Amniotic stem cell (primary cell): ENCODE measurements around the gene SMAD3.

Experiments used
- DNase-seq: peaks from one replicate; lab custom pipeline; 2025; lab: John Stamatoyannopoulos, UW

SMAD3 gene

DNA sequence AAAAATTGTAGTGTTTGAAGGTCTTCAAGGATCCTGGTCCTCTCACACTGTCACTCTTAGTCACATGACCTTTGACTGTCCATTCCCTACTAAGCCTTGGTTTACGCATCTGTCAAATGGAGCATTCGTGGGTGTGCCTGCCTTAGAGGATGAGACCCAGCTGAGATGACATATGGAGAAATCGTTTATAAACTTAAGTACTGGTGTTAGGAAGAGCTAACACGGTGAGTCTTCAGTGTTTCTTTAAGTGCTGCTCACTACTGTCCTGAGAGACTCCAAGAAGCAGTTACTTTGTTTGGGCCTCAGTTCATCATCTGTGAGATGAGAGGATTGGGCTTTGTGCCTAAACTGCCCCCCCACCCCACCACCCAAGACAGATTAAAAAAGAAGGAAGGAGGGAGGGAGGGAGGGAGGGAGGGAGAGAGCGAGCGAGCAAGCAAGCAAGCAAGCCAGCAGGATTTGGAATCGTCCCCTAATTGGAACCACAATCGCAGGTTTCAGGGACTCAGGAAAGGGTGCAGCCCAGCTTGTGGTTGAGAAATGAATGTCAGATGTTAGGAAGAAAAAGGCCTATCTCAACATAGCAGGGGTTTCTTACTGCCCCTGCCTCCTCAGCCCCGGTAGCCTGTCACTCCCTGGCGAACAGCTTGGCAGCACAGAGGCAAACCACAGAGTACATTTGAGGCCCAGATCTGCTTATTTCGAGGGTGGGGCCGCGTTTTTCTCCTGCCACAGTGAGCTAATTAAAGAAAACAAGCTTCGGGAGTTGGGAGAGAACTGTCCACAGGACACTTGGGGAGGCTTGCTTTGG, 32.7 kb downstream of the SMAD3 start:
- DNase-seq = peak; percentile 31

DNA sequence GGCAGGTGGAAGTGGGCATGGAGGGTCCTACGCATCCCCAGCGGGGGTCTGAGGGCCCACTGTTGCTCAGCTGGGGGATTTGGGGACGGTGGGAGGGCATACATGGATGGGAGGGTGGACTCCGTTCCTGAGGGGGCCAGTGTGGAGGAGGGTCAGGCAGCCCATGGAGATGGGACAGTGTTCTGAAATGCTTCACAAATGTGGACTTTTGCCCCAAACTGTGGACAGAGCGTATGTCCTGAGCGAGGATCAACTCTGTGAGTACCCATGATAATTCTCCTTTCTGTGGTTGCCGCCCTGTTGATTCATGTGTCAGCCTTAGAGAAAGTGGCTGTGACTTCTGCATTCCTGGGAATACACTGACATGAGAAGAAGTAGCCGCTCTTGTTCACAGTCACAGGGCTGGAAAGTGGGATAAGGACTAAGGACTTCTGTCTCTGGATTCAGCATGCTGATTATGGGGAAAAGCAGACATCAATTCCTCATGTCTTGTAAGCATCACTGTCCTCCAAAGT, 33.4 kb downstream of the SMAD3 start:
- DNase-seq = no peak

DNA sequence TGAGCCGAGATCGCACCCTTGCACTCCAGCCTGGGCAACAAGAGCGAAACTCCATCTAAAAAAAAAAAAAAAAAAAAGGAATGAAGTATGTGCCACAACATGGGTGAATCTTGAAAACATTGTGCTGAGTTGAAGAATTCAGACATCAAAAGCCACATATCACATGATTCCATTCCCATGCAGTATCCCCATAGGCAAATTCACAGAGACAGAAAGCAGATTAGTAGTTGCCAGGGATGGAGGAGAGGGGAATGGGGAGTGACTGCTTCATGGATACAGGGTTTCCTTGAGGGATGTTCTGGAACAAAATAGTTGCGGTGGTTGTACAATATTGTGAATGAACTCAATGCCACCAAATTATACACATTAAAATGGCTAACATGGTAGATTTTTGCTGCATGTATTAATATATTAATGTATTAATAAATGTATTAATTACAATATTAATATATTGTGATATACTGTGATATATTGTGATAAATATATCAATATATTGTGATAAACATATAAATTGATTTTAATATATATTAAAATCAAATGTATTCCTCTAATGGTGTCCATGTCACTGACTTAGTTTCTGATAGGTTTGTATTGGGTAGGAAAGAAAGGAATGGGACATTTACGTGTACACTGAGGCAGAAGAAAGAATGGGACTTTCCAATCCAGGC, 34.9 kb downstream of the SMAD3 start:
- DNase-seq = no peak

DNA sequence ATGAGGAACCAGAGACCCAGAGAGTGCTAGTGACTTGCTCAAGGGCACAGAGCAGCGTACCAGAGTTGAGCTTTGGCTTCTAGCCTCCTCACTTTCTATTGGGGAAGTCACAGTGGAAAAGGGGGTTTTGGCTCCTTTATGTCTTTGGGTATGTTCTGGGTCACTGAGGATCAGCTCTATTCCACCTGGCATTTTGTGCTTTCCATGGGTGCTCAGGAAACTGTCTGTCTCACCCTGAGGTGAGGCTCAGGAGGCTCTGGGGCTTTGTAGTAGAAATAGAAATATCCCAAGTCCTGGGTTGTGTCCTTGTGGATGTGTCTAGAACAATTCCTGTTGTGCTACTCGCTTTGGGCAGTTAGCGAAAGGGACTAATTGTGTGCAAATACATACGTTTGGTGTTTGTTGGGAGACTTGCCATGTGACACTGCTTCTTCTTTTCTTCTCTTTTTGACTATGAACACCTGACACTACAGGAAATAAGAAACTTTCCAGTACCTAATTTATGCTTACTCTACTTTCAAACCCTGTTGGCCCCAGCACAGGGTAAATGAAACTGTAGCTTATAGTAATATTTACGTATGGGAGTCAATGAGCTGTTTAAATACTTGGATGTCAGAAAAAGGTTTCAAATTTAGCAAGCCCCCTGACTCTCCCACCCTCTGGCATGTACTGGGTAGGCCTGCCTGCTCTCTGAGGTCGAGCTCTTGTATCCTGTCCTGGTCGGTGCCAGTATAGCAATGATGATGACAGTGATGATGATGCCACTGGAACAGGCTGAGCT, 35.6 kb downstream of the SMAD3 start:
- DNase-seq = no peak

DNA sequence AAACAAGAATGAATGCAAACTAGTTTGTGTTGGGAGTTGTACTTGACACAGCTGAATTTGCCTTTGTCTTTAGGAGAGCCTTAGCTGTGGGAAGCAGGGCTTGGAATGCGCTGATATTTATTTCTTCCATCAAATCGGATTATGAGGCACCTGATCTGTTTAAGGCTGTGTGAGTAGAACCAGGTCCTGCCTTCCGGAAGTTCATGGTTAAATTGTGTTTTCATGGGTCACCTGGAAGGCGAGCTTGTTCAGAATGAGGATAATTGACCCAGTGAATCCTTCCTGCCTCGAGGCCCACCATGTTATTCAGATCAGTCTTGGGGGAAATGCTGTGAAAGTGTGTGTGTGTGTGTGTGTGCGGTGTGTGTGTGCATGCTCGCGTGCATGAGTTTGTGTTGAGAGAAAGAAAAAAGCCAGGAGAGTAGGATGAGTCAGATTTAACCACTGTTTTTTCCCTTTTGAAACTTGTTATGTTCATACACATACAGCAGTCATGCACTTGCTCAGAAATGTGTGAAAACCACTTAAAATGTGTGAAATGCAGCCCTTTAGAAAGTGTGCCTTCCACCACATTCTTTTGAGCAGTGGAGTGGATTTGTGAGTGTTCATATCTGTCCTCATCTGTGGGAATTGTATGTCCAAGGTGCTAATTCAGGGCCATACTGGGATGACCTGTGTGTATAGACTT, 36.7 kb downstream of the SMAD3 start:
- DNase-seq = no peak

DNA sequence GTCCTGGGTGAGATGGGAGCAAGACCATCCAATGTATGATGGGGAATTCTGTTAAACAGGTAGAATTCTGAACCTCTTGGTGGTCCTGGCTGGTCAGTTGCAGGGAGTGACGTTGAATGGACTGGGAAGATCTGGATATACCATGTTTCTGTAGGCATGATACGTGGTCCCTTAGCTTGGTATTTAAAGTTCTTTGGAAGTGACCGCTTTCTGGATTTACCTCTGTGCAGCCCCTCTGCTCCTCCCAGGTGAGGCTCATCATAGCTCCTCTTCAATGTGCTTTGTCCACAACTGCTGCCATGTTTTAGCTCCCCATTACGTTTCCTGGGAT, 37.2 kb downstream of the SMAD3 start:
- DNase-seq = no peak

DNA sequence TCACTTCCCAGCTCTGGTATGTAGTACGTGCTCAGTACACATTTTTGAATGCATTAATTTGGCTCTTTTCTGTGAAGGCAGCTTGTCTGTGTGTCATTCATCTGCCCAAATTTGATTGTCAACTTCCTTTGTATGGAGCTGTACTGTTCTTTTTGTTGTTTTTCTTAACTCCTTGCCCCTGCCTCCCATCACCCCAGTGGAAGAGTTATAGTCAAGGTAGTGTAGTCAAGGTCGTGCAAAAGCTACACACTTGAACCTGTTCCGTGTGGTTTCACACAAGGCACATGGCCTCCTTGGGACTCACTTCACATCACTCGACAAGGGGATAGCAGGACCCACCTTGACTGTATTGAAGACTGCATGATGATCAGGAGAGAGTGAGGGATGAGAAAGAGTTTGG, 37.6 kb downstream of the SMAD3 start:
- DNase-seq = no peak

DNA sequence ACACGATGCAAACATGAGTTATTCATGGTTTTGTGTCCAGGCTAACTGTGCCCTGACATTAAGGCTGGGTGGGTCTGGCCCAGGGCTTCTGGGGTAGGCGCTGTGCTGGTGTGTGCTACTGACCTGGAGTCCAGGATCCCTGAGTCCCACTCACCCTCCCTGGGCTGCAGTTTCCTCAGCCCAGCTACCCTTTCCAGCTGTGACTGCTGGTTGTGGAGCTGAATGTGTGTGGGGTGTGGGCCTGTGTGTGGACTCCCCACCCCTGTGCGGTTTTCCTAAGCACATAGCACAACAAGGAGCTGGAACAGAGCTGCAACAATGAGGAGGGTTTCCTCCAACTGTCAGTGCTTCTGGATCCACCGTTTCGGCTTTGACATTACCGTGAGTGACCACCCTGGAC, 38.0 kb downstream of the SMAD3 start:
- no peak for DNase-seq

DNA sequence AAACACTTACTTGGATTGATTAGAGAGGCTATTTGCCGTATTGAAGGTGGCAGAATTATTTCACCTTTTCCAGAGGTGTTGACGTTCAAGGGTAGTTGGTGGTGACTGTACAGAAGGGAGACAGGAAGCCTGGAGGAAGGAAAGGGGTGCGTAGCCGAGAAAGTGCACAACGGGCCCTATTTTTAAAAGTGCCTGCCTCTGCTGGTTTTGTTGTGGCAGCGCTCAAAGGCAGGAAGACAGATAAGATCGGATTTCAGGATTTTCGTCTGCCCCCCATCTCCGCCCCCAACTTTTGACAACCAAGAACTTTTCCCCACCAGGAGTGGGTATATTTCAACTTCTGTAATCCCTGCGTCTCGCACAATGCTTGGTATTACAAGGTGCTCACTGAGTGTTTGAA, 38.5 kb downstream of the SMAD3 start:
- no peak for DNase-seq

DNA sequence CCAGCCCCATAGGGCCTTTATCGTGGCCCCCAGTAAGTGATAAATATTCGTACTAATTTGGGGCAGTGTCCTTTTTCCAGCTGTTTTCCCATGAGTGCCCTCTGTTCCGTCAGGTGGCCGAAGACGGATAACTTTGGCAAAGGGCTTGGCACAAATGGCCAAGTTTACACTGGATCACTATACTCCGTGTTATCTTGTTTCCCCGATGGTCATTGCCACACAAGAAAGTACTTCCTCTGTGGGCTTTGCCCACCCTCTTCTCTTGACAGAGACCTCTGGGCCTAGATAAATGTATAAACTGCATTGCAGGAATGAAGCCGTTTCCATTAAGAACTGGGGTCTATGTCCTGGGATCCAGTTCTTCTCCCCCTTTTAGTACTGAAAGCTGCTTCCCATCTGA, 39.1 kb downstream of the SMAD3 start:
- DNase-seq = no peak

DNA sequence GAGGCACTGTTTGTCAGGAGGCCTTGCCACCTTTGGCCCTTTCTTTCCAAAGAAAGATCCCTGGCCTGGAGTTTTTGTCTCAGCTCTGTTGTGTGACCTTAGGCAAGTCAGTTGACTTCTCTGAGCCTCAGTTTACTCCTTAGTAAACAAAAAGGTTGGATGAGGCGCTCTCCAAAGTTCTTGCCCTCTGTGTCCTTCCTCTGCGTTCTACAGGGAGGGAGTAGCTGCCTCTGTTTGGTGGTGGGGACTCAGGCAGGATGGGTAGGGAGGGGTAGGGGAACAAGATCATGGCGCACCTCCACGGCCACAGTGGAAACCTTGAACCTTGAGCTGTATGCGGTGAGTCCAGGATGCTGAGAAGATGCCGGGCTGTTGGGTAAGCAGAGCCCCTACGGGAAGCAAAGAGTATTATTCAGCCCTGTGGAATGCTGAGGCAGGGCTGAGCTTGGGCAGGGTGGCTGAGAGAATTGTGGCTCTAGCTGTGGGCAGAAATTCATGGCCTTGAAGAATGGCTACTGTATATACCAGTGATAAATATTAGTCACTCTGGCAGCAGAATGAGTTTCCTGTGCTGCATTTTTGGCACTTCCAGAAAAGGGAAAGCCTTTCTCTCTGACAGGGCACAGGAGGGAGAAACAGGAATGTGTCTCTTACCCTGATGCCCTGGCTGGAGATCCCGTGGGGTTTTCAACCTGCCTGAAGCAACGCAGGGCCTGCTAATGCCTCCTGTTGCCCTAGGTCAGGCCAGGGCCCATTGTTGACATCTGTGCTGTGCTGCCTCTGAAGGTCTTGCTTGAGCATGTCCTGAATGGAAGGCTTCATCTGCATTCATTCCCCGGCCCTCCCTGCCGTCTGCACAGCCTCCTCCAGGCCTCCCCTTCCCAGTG, 39.9 kb downstream of the SMAD3 start:
- peak; percentile 87 for DNase-seq

DNA sequence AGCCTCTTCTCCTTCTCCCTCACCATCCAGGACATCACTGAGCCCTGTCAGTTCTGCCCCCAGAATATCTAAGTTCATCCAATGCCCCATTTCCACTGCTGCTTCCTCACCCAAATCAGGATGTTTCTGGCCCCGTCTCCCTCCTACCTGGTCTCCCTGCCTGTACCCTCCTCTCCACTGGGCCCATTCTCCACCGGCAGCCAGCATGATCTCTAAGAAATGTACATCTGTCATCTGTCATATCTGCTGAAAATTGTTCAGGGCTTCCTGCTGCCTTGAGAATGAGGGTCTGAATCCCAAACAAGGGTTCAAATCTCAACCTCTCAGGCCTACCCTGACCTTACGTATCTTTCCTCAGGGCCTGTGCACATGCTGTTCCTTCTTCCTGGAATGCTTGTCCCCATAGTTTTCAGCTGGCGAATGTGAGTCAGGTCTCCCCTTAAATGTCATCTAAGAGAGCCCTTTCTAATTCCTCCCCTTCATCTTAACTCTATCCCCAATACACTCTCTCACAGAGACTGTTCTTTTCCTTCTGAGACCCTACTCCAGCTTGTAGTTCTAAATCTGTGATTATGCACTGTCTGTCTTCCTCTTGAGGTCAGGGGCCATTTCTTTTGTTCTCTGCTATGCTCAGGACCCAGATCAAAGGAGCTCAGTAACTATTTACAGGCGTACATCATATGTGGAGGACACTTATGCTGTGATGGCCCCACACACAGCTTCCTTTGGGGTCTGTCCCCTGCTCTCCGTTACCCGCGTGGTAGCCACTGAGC, 40.8 kb downstream of the SMAD3 start:
- DNase-seq = no peak

DNA sequence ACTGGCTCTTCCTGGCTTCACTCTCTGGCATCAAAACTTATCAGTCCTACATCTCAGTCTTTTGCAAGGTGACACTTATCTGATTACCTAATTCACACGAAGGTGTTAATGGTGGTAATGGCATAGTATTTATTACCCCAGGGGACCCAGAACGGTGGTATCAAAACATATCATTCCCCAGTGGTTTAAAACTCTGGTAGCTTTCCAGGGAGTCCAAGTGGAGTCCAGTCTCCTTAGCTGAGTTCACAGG, 41.3 kb downstream of the SMAD3 start:
- no peak for DNase-seq

DNA sequence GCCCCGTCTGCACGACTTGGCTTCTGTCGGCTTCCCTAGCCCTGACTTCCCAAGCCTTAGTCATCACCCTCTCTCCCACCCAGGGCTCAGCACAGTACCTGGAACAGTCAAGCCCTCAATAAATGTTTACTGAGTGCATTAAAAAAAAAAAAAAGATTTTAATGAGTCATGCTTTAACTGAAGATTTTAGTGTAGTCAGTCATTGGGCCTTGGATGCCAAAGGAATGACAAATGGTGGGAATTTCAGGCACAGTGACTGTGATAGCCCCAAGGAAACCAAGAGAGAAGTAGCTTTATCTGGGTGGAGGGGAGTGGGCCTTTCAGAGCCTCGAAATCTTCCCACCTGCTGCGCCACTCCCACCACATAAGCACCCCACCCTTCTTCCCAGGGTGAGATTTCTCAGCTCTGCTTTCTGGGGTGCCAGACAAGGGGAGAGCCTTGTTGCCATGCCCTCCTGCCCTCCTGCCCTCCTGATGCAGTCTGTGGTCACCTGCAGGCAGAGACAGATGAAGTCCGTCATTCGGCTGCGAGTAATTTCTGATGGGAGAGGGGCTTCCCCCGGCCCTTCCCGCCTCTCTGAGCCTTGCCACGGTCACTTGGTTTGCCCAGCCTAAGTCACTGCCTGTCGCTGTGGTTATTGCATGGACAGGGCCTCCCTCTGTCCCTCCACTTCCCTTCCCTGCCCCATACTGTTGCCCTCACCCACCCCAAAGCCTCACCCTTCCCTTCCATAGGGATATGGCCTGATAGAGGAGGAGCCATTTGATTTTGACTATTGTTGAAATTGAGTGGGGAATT, 41.8 kb downstream of the SMAD3 start:
- DNase-seq = peak; percentile 93

DNA sequence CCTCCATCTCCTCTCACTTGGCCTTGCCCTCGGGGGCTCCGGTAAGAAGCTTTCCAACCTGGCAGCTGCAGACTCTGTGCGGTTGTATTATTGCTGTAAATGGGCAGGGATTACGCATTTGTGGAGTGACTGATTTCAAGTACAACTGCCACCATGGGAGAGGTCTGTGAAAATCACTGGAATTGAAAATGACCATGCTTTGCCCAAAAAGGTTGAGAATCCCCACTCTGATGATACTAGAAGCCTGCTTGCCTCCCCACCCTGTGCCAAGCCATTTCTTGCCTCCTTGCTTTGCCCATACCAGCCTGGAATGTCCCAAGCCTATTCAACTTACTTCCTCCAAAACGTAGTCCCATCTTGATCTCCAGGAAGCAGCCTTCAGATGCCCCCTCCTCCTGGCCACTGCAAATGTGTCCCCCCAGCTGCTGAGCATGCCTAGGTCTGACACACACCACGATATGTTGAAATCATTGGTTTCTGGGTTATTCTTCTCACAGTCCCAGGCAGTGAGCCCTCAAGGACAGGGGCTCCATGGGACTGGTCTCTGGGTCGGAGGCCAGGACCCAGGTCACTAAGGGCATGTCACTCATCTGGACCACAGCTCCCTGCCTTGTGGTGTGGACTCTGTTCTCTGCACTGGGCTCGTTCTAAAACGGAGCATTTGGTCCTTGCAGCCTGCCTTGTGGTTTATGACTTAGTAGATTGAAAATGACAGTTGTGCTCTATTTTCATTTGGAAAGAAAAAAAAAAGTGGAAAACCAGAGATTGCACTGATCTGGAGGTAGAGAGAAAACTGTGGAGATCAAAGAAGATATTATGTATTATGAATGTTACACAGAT, 42.9 kb downstream of the SMAD3 start:
- no peak for DNase-seq

DNA sequence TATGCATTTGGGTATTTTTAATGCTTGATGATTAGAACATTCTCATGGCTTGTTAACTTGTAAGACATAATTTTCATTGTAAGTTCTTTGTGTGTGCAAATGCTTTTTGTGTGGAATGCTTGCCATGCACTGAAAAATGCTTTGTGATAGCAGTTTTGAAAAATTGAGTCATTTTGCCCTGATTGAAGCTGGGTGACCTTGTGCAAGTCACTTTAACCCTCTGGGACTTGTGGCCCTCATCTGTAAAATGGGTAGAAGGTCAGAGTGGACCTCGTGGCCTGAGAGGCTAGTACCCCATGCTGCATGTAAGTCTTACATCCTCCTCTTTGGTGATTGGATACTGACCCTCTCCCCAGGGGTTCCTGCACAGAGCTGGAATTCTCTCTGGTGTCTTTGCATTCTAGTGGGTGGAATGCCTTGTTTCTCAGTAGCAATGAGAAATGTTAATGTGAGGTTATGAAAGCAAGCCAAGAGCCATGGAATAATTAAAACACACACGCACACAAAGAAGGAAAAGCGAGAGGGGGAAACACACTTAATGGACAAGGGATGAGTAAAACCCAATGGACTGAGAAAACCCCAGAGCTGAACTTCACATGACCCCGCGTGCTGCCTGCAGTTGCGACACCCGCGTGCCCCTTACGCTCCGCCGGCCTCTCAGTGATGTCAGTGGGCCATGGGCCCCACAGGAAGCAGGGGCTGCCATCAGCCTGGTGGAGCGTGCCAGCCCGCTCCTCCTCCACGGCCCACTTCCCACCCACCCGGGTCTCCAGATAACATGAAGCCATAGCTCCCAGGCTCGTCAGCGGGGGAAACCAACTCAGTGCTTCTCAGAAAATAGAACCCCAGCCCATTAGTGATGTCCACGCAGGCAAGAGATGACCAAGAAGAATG, 44.0 kb downstream of the SMAD3 start:
- DNase-seq = no peak

DNA sequence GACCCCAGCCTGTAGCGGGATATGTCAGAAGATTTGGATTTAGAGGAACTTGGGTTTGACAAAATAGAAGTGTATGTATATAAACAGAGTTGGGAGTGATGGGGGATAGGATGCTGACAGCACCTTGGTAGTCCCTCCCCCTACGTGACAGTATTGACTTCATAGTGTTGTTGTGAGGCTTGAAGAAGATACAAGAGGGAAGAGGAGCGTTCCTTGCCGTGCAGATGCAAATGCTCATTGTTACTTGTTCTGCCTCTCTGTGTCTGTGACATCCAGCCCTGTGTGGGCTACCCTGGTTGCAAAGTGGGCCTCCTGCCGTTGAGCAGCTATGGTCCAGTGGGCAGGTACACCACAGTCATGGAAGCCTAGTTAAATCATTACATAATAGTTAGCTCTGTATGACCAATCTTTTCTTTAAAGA, 45.0 kb downstream of the SMAD3 start:
- no peak for DNase-seq
